ENCODE measurements around the gene CFDP1.

GRCh38 chr16:75310541-75310940 lies 122.8 kb downstream of the CFDP1 start:
- TF ChIP-seq POLR2A (IDR thresholded peaks at IDR 0.05; ENCODE audit: low read length) = no peak
- TF ChIP-seq CTCF (IDR thresholded peaks at IDR 0.05) = no peak
- no peak for TF ChIP-seq FOXS1 (CRISPR knock-in tag; IDR thresholded peaks at IDR 0.05)
- TF ChIP-seq RARB (CRISPR knock-in tag; IDR thresholded peaks at IDR 0.05) = no peak
